Dermis blood vessel endothelial cell (primary cell): Measurements from ENCODE around the gene FAM186B. TPM values are rescaled to one million over a fixed set of nuclear protein-coding genes. Genes with fewer than 3 reads are reported as not detected.
"Not testable (repeated sequence)": the region's sequence is repeated elsewhere in the genome, so short reads cannot be mapped to it uniquely, and the experiment has no call there.

Experiments used
- DNase-seq: peaks from one replicate; pipeline ENCODE4 v3.0.0; 2010
- total RNA-seq: library from RNA; depleted of rRNA; stranded (reverse); fragments of >200 nt; gene quantifications from 2 replicates; pipeline ENCODE4 v1.2.3, GENCODE V29; 2014

Gene FAM186B, protein sequence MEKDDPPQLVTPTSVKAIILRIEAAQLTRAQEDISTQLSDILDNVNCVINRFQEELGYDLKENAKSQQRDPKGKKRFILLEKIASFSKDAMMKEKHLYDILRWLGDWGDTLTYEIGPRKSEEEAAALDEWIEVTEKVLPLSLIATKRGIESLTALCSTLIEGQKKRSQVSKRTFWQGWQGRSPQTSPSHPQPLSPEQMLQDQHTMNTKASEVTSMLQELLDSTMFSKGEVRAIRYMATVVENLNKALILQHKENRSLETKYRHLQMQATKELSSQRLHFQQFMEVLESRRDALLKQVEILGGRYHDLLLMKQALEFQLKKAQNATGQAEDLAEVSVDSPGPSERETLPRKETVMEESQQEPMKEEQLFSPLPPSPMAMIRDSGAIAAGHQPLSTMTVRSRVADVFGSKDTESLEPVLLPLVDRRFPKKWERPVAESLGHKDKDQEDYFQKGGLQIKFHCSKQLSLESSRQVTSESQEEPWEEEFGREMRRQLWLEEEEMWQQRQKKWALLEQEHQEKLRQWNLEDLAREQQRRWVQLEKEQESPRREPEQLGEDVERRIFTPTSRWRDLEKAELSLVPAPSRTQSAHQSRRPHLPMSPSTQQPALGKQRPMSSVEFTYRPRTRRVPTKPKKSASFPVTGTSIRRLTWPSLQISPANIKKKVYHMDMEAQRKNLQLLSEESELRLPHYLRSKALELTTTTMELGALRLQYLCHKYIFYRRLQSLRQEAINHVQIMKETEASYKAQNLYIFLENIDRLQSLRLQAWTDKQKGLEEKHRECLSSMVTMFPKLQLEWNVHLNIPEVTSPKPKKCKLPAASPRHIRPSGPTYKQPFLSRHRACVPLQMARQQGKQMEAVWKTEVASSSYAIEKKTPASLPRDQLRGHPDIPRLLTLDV
- total RNA-seq, result 0.19 and 0.34 TPM in 2 replicates

DNA sequence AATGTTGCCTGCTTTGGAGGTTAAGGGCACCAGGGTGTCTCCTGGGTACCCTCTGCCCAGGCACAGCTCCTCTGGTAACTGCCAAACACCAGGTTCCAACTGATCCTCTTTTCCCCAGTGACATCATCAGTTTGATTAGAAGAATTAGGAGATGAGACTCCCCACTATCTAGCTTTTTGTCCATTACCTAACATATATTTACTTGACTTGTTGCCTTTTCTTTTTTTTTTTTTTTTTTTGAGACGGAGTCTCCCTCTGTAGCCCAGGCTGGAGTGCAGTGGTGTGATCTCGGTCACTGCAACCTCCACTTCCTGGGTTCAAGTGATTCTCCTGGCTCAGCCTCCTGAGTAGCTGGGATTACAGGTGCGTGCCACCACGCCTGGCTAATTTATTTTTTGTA lies at the start of gene FAM186B:
Gene FAM186B, minus strand, starts transcription at position 101 of the 400 bp plus-strand sequence. CDS start 162 bp downstream, outside the sequence.
- not testable (repeated sequence) for DNase-seq

DNA sequence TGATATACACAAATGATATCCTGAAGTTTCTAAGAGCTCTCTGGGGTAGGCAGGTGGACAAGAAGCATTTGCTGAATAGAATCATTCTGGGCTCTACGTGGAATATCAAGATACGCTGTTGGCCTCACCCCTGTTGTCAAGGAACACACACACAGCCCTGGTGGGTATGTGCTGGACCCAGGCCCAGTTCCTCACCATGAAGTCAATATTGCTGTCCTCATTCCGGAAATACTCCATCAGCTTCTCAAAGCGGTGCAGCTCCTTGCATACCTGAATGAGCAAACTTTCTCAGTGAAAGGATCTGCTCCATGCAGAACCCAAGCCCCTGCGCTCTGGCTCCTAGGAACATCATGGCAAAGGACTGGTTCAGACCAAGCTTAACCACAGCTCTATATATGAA lies 49.3 kb upstream of the FAM186B start:
- DNase-seq, result no peak

DNA sequence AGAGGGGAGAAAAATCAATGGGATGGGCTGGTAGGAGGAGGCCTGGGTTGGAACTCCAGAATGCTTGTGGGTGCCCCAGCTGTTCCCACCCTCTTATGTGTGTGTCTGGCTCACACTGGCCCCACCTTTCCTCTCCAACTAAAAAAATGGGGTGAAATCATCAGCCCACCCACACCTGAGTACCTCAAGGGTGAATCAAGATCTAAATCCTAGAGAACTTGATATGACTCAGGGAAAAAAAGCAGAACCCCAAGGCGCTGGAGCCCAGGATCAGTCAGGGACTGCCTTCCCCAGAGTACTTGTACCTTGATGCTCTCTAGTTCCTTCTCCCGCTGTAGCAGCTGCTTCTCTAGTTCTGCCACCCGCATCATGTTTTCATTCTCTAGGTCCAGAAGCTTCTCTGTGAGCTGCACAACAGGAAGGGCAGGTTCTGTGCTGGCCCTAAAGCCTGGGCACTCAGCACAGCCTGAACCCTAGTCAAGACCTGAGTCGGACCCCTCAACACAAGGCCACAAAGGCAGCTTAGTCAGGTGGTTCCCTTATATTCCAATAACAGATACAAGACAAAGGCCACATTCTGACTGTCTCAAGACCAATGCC lies 47.6 kb upstream of the FAM186B start:
- DNase-seq, result no peak

DNA sequence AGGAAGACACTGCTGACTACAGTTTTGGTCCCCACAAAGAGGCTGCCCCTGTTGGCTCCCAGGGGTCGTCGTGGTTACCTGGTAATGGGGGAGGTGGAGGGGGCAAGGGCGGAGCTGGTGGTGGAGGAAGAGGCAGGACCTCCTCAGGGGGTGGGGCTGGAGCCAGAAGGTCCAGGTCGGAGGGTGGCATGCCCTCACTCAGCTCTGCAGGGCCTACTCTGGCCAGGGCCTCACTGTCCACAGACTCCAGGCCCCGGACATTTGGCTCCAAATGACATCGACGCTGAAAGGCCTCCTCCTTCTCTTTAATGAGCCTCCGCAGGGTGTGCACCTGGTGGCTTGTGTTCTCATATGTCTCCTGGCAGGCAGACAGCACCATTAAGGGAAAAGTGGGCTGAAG lies 46.4 kb upstream of the FAM186B start:
- no peak for DNase-seq

DNA sequence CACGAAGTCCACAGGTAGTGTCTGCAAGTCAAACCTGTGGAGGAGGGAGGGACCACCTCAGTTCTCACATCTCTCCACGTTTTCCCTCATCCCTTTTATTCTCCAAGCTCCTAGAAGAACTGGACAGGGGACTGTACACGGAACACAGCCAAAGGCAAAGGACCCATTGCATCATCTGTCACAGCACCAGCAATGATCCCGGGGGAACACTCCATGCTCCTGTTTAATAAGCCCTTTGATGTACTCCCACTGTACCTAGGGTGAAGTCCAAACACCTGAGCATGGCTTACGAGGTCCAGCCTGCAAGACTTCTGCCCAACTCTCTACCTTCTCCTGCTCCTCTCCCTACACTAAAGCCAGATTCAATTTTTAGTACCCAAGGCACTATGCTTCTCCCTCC lies 44.5 kb upstream of the FAM186B start:
- DNase-seq, result no peak

DNA sequence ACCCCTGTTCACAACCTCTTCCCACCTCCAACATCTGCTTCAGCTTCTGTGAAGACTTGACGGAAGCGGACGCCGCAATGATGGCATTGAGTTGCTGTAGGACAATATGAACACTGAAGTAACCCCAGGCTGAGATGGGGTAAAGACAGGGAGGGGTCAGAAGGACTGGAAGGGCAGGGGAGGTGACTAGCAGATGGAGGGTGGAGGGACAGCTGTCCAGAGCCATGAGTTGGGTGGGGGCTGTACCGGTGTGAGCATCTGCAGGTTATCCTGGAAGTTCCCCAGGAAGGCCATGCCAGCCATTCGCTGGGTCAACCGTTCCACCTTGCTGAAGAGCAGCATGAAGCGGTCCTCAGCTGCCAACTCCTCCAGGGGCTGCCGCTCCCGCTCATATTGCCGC lies 44.0 kb upstream of the FAM186B start:
- DNase-seq, result no peak

DNA sequence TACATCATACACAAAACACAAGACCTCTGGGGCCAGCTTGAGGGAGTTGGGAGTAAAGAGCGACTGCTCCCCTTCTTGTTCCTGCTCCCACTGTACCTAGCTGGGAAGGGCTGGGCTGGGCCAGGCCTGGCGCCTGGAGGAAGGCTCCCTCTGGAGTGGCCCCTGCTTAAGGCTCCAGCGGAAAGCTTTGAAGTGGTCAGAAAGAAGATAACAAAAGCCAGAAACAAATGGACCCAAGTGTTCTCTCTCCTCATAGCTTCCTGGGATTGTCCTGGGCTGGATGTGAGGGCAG lies 43.2 kb upstream of the FAM186B start:
- DNase-seq, result no peak

DNA sequence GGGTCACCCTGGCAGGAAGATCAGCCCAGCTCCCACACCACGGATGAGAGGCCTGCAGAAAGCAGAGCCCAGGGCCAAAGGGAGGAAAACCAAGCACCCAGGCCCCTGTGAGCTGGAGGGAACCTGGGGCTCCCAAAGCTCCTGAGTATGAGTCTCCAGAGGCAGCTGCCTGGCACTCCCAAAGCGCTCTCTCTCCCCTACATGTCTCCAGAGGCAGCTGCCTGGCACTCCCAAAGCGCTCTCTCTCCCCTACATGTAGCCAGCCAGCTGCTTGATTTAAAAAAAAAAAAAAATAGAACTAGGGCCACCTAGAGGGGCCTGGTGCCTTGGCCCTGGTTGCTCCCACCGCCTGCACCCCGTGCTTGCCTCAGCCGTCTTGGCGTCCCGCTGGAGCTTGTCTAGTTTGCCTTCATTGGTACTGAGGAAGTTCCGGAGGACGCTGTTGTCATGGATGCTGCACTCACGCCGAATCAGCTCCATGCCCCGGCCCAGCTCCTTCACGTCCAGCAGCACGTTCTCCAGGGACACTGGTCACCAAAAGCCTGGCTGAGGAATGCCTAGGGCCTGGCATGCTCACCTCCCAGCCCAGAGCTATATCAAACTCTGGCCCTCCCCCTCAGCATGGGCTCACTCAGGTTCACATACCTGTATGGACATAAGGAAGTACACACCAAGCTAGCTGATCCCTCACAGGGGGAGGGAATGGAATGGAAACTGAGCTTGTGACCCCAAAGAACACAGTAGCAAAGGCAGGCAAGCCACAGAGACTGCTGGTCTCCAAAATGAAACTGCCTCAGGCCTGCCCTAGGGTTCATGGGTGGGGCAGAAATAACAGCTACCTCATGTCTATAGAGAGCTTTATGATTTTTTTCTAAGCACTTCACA lies 42.6 kb upstream of the FAM186B start:
- DNase-seq, result no peak

DNA sequence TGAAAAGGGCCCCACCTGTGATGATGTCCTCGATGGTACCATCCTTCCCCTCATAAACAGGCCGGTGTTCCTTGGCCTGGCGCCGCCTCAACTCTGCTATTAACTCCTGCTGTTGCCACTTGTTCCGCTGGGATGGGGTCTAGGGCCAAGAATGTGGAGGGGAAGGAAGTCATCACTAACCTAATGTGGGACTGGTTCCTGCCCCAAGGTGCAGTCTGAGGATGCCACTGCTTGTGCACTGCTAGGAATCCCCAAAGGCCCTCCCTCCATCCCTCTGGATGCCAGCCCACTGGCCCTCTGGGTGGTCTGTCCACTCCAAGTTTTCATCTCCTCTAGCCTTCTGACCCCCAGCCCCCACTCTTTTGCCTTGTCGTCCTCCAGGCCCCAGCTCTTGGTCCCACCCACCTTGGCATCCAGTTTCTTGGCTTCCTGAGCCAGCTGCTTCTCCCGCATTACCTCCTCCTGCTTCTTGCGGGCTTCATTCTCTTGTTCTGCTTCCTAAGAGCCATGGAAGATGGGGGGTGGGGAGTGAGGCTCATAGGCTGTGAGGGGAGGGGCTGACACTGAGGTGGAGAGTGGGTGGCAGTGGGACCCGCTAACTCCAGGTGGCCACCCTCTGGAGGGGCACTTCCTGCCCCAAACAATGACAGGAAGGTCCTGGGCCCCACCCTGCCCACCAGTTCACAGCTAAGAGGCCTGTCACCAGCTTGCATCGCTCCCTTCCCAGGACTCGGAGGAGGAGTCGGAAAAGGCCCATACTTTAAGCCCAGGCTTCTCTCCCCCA lies 41.6 kb upstream of the FAM186B start:
- peak; percentile 64 for DNase-seq

DNA sequence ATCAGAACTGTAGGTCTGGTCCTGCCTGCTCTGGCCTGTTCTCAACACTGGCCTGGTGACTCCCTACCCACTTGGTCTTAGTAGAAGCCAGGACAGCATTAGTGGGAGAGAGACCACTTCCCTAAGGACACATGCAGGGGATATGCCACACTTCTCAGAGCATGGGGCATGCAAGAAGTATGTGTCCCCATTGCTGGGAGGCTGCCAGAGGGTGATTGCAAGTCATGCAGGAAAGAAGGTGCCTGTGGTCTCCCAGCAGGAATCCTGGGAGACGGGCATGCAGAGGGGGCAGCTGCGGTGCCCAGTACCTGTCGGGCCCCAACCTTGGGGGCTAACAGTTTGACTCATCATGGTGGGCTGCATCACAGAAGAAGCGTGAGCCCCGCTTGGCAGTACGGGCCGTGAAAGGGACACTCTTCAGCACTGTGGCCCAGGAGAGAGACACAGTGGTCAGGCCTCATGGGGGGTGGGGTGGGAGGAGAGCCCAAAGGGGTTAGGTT lies 40.9 kb upstream of the FAM186B start:
- DNase-seq, result no peak

DNA sequence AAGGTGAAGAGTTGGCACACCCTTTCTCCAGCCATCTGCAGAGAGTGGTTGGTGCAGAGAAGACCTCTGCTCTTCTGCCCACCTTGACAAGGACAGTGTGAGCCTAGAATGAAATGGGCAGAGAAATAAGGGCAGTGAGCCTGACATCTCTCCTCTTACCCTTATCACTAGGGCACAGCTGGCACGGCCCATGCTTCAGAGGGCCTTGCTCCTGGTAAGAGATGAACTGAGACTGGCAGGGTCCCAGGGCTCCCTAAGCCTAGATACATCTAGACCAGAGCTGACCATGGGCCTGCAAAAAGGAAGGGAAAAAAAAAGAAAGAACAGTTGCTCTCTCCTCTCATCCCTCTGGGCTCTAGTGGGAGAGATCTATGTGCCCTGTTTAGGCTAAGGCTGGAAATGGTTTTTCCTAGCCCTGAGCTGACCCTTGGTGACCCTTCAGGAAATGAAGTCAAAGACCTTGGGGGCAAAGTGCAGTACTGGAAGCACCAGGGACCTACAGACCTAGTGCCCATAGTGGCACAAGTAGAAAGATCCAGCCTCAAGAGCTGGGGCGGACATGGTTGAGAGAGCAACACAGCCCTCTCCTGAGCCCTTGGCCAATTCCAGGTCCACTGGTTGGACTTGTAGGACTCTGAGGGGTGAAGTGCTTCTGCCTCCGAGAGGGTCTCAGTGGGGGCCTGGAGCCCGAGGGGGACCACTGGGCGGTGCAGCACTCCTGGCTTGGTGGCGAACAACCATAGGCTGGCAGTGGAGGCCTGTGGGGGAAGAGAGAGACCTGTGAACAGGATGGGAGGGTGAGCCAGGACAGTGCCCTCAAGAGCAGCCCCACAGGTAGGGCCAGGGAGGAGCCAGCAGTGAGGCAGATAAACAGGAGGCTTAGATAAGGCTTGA lies 40.0 kb upstream of the FAM186B start:
- DNase-seq, result no peak

DNA sequence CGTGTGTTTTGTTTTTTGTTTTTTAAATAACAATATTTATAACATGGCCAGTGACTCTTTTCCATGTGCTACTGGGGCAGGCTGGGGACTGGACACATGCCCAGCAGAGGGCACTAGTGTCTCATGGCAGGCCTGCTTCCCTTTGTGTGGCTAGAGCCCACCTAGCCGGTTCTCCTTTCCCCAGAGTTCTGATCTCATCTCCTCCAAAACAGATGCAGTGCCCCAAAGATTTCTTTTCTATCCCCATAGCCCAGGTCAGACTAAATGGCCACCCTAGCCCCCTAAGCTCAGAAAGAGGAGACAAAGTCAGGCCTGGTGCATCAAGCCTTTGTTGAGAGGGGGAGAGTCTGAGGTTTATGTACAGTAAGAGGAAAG lies 39.2 kb upstream of the FAM186B start:
- peak; percentile 89 for DNase-seq

DNA sequence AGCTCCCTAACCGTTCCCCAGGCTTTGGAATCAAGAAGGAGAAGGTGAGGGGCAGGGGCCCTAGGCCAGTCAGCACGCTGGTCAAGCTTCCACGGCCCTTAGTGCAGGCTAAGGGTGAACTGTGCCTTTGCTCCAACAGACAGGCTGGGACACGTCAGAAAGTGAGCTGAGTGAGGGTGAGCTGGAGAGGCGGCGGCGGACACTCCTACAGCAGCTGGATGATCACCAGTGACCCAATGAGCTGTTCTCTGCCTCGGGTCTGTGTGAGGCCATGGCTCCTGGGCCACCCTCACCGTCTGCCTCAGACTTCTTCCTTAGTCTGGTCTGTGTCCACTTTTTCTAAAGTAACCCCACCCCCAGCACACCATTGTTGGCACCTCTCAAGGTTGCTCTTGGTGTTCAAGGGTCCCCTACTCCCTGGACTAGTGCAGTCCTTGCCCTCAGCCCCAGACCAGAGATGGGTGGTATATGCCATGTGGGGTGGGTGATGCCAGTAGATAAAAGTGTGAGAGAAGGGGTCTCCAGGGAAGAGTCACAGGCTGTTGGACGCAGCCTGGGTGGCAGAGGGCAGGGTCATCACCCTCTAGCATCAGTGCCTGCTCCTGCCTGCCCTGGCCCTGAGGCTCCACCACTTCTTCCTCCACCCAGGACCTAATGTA lies 38.7 kb upstream of the FAM186B start:
- no peak for DNase-seq

DNA sequence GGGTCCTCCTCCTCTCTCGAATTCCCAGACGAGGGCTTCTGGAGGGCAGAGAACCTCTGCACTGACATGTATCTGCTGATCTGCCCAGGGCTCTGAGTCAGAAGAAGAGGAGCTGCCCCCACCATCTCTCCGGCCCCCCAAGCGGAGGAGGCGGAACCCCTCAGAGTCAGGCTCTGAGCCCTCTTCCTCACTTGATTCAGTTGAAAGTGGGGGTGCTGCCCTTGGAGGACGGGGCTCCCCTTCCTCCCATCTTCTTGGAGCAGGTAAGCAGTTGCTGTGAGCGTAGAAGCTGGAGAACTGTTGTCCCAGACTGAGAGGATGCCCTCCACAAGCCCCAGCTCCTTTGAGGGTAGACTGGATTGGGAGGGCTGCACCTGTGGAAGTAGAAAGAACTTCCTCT lies 37.7 kb upstream of the FAM186B start:
- no peak for DNase-seq

DNA sequence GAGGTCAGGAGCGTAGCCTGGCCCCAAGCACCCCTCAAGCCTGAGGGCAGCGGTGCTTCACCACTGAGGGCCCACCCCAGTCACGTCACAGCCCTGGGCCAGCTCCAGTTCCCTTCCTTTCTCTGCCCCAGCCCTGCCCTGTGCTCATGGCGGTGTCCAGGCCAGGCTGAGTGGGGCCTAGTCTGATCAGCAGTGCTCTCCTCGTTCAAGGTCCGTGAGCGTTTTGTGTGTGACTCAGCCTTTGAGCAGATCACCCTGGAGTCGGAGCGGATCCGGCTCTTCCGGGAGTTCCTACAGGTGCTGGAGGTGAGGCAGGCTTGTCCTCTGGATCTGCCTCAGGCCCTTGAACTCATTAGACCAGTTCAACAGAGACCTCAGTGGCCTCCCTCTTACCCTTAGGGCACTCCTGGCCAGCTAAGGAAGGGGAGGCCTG lies 36.9 kb upstream of the FAM186B start:
- DNase-seq, result no peak

DNA sequence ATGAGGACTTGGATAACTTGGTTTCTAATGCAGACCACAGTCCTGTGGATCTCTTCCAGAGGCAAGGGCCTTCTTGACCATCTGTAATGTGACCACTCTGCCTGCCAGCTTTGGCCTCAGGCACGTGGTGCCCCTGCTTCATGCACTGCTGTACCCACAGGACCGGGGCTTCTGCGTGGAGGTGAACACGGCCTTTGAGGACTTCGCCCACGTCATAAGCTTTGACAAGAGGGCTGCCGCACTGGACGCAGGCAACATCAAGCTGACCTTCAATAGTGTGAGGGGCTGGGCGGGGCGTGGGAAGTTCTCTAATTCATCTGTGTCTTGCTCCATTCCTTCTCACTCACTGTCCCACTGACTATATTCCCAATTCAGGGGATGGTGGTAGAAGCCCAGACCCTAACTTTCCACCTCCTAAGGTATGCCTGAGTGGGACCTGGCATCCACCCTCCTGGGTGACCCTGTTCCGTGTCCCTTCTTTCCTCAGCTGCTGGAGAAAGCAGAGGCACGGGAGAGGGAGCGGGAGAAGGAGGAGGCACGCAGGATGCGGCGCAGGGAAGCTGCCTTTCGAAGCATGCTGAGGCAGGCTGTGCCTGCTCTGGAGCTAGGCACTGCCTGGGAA lies 36.4 kb upstream of the FAM186B start:
- DNase-seq, result no peak

DNA sequence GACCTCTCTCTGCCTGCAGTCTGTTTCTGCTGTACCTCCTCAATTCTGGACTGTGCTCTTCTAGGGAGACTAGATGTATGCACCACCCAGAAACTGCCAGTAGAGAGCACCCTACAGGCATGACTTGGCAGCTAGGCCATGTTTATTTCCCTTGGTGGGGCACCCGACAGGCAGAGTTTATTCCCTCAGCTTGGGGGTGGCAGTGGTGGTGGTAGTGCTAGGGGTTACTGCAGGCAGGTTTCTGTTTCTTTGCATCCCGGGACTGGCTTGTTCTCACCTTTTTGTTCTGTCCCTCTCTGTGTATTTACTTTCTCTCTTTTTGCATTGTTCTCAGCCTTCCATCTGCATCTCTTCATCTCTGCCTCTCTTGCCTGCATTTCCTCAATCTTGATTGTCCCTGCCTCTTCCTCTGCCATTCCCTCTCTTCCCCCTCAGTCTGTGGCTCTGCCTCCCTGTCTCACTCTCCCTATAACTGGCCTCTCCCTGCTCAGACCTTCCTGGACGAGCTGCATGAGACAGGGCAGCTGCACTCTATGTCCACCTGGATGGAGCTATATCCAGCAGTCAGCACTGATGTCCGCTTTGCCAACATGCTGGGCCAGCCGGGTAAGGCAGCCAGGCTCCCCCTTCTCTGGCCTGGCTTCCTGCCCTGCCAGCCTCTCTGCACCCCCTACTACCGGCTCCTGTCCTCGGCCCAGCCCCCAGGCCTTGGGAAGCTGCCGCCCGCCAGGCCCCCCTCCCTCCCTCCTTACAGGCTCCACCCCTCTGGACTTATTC lies 31.7 kb upstream of the FAM186B start:
- DNase-seq, result peak; percentile 82

DNA sequence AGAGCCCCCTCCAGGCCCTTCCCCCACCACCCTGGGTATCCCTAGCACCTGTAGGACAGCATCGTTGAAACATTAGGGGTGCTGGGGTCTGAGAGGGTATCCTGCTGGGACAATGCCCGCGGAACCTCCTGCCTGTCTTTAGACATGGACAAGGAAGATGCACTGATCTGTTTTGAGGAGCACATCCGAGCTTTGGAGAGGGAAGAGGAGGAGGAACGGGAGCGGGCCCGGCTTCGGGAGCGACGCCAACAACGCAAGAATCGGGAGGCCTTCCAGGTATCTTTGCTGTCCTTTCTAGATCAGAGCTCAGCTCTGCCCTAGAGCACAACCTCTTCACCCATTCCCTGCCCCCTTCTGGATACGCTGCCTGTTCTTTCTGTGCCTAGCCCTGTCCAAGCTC lies 31.1 kb upstream of the FAM186B start:
- no peak for DNase-seq

DNA sequence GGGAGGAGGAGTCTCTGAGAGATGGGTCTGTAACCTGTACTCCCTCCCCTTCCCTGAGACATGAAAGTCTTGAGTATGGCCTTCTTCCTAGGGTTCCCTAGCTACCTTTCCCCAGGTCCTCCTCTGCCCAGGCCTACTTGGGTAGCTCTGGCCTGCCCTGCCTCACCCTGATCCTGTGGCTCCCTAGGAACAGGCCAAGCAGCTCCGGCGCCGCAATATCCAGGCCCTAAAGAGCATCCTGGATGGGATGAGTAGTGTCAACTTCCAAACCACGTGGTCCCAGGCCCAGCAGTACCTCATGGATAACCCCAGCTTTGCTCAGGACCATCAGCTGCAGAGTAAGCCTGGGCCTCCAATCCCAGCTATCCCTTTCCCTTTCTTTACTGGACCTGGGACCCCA lies 30.2 kb upstream of the FAM186B start:
- no peak for DNase-seq
